Measurements from ENCODE around the gene RBBP7. TPM values are rescaled to one million over a fixed set of nuclear protein-coding genes. Genes with fewer than 3 reads are reported as not detected.

The RBBP7 gene
- total and polyA plus RNA-seq, 2 of the 8 experiments (the other 6 are each of a cell fraction or from before 2014, with no cell fraction given): 107 to 138 TPM

GRCh38 chrX:16804923-16805464 is 65.2 kb downstream of the RBBP7 start (continued):
- TF ChIP-seq TAF7 (optimal IDR thresholded peaks at IDR 0.05; ENCODE audit: borderline replicate concordance, low read depth, low read length) (no peak), RNF2 (IDR thresholded peaks at IDR 0.05; ENCODE audit: borderline replicate concordance, low read depth, low read length, missing control alignments, poor library complexity, severe bottlenecking) (no peak)

Measured in H1 (cell line).